Colonic mucosa (tissue), 4 donors: ENCODE results near the gene ZSCAN16. TPM values are rescaled to one million over a fixed set of nuclear protein-coding genes. Genes with fewer than 3 reads are reported as not detected.

Experiments used
- DNase-seq: peaks from one replicate; pipeline ENCODE4 v3.0.0-alpha.2; 2020
- H3K27ac ChIP-seq: fragments of 200-600 bp; one replicate; pipeline ENCODE4 v1.8.0; 2021
- H3K27me3 ChIP-seq: fragments of 200-600 bp; one replicate; pipeline ENCODE4 v1.8.0; 2021
- H3K36me3 ChIP-seq: fragments of 200-600 bp; one replicate; pipeline ENCODE4 v1.8.0; 2021
- H3K4me1 ChIP-seq: fragments of 200-600 bp; one replicate; pipeline ENCODE4 v1.8.0; 2021; ENCODE audit warnings: mild to moderate bottlenecking
- H3K4me3 ChIP-seq: fragments of 200-600 bp; one replicate; pipeline ENCODE4 v1.8.0; 2021
- H3K9ac ChIP-seq, 2 donors: one replicate each; pipeline ENCODE4 v1.7.0; 2013; ENCODE audit warnings: control low read depth in 2 of 2, low read depth in 2 of 2, low read length in 2 of 2
- H3K9me3 ChIP-seq: fragments of 200-600 bp; one replicate; pipeline ENCODE4 v1.8.0; 2021
- intact Hi-C: fragments of 100-400 bp; cut with DNase I; formaldehyde crosslinking; loops from one replicate; pipeline ENCODE4 v1.14.1; 2022
- total RNA-seq, 2 donors: library from RNA; stranded (reverse); fragmentation: NEBNext Ultra II Directional in 1 of 2; extraction: Animal tissue kit (Norgen Biotek cat#: 25700) in 1 of 2; gene quantifications; one replicate each; pipeline ENCODE4 v1.2.1, GENCODE V29; 2021
- TF ChIP-seq, protein P1 (sequence below): fragments of 200-600 bp; IDR thresholded peaks from one replicate; pipeline ENCODE4 v1.8.0; 2022; ENCODE audit warnings: antibody characterized with exemption, mild to moderate bottlenecking
- donor health status: healthy.
- donor health status: DM: no; HTN: no; CAD: no.
- donor health status: DM: no; HTN: no; CAD: no.

Gene ZSCAN16
- total RNA-seq, 2 donors from 2014 or later, result 8.3 to 8.7 TPM

DNA sequence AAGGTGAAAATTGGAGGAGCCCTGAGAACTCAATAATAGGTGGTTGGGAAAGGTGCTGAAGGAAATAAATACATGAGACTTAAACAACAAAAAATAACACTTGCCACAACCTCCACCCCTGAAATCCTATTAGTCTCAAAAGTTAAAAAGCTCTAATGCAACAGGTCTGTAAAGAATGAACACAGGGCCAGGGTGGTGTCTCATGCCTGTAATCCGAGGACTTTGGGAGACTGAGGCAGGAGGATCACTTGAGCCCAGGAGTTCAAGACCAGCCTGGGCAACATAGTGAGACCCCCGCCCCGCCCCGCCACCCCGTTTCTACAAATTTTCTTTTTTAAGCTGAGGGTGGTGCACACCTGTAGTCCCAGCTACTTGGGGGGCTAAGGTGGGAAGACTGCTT, 16.2 kb downstream of the ZSCAN16 start:
- DNase-seq, result no peak
- intact Hi-C loops, result no loop called here
- TF ChIP-seq, protein P1, sequence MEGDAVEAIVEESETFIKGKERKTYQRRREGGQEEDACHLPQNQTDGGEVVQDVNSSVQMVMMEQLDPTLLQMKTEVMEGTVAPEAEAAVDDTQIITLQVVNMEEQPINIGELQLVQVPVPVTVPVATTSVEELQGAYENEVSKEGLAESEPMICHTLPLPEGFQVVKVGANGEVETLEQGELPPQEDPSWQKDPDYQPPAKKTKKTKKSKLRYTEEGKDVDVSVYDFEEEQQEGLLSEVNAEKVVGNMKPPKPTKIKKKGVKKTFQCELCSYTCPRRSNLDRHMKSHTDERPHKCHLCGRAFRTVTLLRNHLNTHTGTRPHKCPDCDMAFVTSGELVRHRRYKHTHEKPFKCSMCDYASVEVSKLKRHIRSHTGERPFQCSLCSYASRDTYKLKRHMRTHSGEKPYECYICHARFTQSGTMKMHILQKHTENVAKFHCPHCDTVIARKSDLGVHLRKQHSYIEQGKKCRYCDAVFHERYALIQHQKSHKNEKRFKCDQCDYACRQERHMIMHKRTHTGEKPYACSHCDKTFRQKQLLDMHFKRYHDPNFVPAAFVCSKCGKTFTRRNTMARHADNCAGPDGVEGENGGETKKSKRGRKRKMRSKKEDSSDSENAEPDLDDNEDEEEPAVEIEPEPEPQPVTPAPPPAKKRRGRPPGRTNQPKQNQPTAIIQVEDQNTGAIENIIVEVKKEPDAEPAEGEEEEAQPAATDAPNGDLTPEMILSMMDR, result no peak
- H3K36me3 ChIP-seq, result no peaks in the 10 kb centered on the region
- peaks cover 5% of the 10 kb centered on the region for H3K4me1 ChIP-seq
- no peaks in the 10 kb centered on the region for H3K9me3 ChIP-seq
- no peak overlapping the region for H3K4me3 ChIP-seq
- H3K27ac ChIP-seq, result no peak overlapping the region
- H3K27me3 ChIP-seq, result no peaks in the 10 kb centered on the region
- no peak overlapping the region for H3K9ac ChIP-seq

DNA sequence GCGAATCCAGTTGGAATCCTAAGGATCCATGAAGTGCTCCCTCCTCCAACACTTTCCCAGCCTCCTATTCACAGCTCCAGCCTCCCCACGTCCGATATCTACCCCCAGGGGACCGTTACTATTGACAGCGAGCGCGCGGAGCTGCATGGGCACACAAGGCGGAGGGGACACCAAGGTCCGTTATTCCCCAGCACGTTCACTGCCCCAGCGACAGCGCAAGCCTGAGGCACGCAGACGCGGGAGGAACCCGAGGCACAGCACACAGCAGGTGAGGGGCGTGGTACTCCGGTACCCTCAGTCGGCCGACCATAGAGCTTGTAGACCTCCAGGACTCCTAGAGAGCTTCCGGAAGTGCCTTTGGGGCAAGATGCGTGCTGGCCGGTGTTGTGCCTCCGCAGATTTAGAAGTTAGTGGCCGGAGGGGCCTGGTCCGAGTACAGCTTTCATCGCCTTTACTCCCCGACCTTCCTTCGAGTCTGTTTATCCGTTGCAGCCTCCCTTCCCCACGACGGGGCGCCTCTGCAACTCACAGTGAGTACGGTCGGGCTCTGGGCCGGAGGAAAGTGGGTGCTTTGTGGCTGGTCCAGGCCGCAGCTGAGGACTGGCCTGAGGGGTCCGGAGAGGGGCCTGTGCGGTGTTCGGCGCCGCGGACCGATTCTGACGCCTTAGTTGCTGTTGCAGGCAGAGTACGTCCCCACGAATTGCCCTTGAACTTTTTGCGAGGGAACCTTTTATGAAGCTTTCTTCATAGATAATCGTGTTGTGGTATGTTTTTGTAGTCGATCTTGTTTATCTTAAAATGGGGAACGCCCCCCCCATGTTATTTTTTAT, 17.3 kb downstream of the ZSCAN16 start, which contains the start of gene ZKSCAN8:
Gene ZKSCAN8 (plus strand): TSS at position 384 of the 830 bp plus-strand sequence. CDS start 6,525 bp downstream, outside the sequence.
- Histone ChIP-seq H3K27me3 (no peaks in the 10 kb centered on the region), H3K36me3 (no peaks in the 10 kb centered on the region), H3K4me3 (peak within 1 kb of the TSS; percentile 90), H3K27ac (peak within 1 kb of the TSS; percentile 58), H3K4me1 (peaks cover 5% of the 10 kb centered on the region), H3K9me3 (no peaks in the 10 kb centered on the region), H3K9ac (peak within 1 kb of the TSS; percentile 52 to 89)
- TF ChIP-seq, protein P1, result no peak
- intact Hi-C loops, result no loop called here
- peak; percentile 86 for DNase-seq

GRCh38 chr6:28142446-28142845, 18.0 kb downstream of the ZSCAN16 start:
- intact Hi-C loops, result no loop called here
- peak overlapping the region; percentile 90 for H3K4me3 ChIP-seq
- no peak overlapping the region for H3K27ac ChIP-seq
- H3K4me1 ChIP-seq, result peaks cover 5% of the 10 kb centered on the region
- no peaks in the 10 kb centered on the region for H3K36me3 ChIP-seq
- peak overlapping the region in 1 of 2 donors; percentile 89 for H3K9ac ChIP-seq
- no peaks in the 10 kb centered on the region for H3K27me3 ChIP-seq
- TF ChIP-seq, protein P1, result no peak
- DNase-seq, result no peak
- H3K9me3 ChIP-seq, result no peaks in the 10 kb centered on the region

DNA sequence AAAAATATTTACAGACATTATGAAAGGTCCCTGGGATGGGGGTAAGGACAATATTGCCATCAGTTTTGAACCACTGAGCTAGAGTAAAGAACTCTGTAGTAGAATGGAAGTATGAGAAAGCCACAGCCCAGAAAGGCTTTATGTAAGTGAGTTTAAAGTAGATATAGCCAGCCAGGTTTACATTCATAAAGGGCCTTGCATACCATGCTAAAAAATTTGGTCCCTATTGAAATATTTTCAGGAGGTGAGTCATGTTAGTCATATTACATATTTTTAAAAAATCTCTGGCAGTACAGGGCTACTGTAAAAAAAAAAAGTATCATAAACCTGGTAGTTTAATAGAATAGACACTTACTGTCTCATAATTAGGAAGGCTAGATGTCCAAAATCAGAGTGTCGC, 20.8 kb downstream of the ZSCAN16 start:
- Histone ChIP-seq H3K4me1 (no peaks in the 10 kb centered on the region), H3K9me3 (no peaks in the 10 kb centered on the region), H3K27ac (no peak overlapping the region), H3K4me3 (no peak overlapping the region), H3K27me3 (no peaks in the 10 kb centered on the region), H3K9ac (no peak overlapping the region), H3K36me3 (no peaks in the 10 kb centered on the region)
- DNase-seq, result no peak
- intact Hi-C loops, result no loop called here
- TF ChIP-seq, protein P1, result no peak

DNA sequence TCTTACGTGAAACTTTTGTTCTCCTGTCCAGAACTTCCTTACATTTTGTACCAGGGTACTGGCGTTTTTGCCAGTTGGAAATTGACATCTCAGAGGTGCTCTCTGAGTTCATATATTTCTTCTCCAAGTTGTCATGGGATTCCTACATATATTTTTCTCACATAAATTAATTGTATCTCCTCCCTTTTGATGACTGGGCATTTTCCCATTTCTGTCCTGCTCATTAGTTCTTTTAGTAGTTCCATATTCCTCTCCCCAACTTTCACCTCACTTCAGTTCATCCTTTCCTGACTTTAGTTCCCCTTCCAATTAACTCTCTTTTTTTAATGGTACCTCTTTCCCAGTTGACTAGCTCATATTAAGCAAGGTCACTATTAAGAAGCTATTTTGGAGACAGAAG, 28.1 kb downstream of the ZSCAN16 start:
- intact Hi-C loops, result no loop called here
- Histone ChIP-seq H3K4me3 (no peak overlapping the region), H3K9me3 (no peaks in the 10 kb centered on the region), H3K9ac (no peak overlapping the region), H3K4me1 (no peaks in the 10 kb centered on the region), H3K27me3 (no peaks in the 10 kb centered on the region), H3K36me3 (peaks cover 18% of the 10 kb centered on the region), H3K27ac (no peak overlapping the region)
- no peak for DNase-seq
- TF ChIP-seq, protein P1, result no peak
